ENCODE measurements around the gene ZSWIM1.

Gene ZSWIM1

GRCh38 chr20:45841407-45842129 lies 39.5 kb upstream of the ZSWIM1 start:
- H3K27ac ChIP-seq (ENCODE audit: low read length), result no peak overlapping the region
- no peak for DNase-seq
- H3K27me3 ChIP-seq (replicated peaks; ENCODE audit: insufficient read depth, low read length), result no peaks in the 10 kb centered on the region
- no peaks in the 10 kb centered on the region for H4K20me1 ChIP-seq (ENCODE audit: insufficient read depth, low read length)
- no peak overlapping the region for H3K9ac ChIP-seq (ENCODE audit: low read length)
- no peak overlapping the region for H3K4me2 ChIP-seq (ENCODE audit: low read depth, low read length)
- no peaks in the 10 kb centered on the region for H3K4me1 ChIP-seq (ENCODE audit: low read length)
- H3F3A ChIP-seq (ENCODE audit: insufficient read depth, low read length), result no peaks in the 10 kb centered on the region
- no peaks in the 10 kb centered on the region for H3K79me2 ChIP-seq (ENCODE audit: low read length)
- H2AFZ ChIP-seq (ENCODE audit: low read length), result no peak overlapping the region
- no peak for TF ChIP-seq EZH2 (optimal IDR thresholded peaks at IDR 0.05; ENCODE audit: low read depth, low read length)
- TF ChIP-seq CTCF (IDR thresholded peaks at IDR 0.05; ENCODE audit: low read length), result no peak
- no peak for TF ChIP-seq EZH2phosphoT487 (IDR thresholded peaks at IDR 0.05; ENCODE audit: low read length)
- H3K4me3 ChIP-seq (ENCODE audit: low read length), result no peak overlapping the region
- H3K9me2 ChIP-seq (replicated peaks; ENCODE audit: insufficient read depth, low read length), result no peaks in the 10 kb centered on the region
- H3K9me3 ChIP-seq (replicated peaks; ENCODE audit: insufficient read depth, low read length), result no peaks in the 10 kb centered on the region
- no peaks in the 10 kb centered on the region for H3K36me3 ChIP-seq (replicated peaks; ENCODE audit: insufficient read depth, low read length)

- H3K4me2 ChIP-seq (ENCODE audit: low read depth, low read length), result no peak overlapping the region
Observed at GRCh38 chr20:45842169-45842812, 38.7 kb upstream of the ZSWIM1 start.

GRCh38 chr20:45843506-45843905 lies 37.5 kb upstream of the ZSWIM1 start:
- Histone ChIP-seq H3F3A (ENCODE audit: insufficient read depth, low read length) (no peaks in the 10 kb centered on the region), H3K4me2 (ENCODE audit: low read depth, low read length) (no peak overlapping the region), H2AFZ (ENCODE audit: low read length) (no peak overlapping the region), H3K27ac (ENCODE audit: low read length) (no peak overlapping the region), H3K4me1 (ENCODE audit: low read length) (no peaks in the 10 kb centered on the region), H3K27me3 (replicated peaks; ENCODE audit: insufficient read depth, low read length) (no peaks in the 10 kb centered on the region), H3K79me2 (ENCODE audit: low read length) (no peaks in the 10 kb centered on the region), H3K36me3 (replicated peaks; ENCODE audit: insufficient read depth, low read length) (no peaks in the 10 kb centered on the region), H3K9ac (ENCODE audit: low read length) (no peak overlapping the region), H3K9me3 (replicated peaks; ENCODE audit: insufficient read depth, low read length) (no peaks in the 10 kb centered on the region), H3K4me3 (ENCODE audit: low read length) (no peak overlapping the region), H4K20me1 (ENCODE audit: insufficient read depth, low read length) (no peaks in the 10 kb centered on the region), H3K9me2 (replicated peaks; ENCODE audit: insufficient read depth, low read length) (no peaks in the 10 kb centered on the region)
- no peak for DNase-seq
- no peak for TF ChIP-seq CTCF (IDR thresholded peaks at IDR 0.05; ENCODE audit: low read length)

More at GRCh38 chr20:45842169-45842812, 38.7 kb upstream of the ZSWIM1 start:
- Histone ChIP-seq H2AFZ (ENCODE audit: low read length) (no peak overlapping the region), H3K79me2 (ENCODE audit: low read length) (no peaks in the 10 kb centered on the region), H3K4me1 (ENCODE audit: low read length) (no peaks in the 10 kb centered on the region), H3K9me3 (replicated peaks; ENCODE audit: insufficient read depth, low read length) (no peaks in the 10 kb centered on the region), H3K27ac (ENCODE audit: low read length) (no peak overlapping the region), H3F3A (ENCODE audit: insufficient read depth, low read length) (no peaks in the 10 kb centered on the region), H3K9me2 (replicated peaks; ENCODE audit: insufficient read depth, low read length) (no peaks in the 10 kb centered on the region), H3K36me3 (replicated peaks; ENCODE audit: insufficient read depth, low read length) (no peaks in the 10 kb centered on the region), H4K20me1 (ENCODE audit: insufficient read depth, low read length) (no peaks in the 10 kb centered on the region), H3K9ac (ENCODE audit: low read length) (no peak overlapping the region), H3K27me3 (replicated peaks; ENCODE audit: insufficient read depth, low read length) (no peaks in the 10 kb centered on the region), H3K4me3 (ENCODE audit: low read length) (no peak overlapping the region)
- no peak for DNase-seq
- TF ChIP-seq CTCF (IDR thresholded peaks at IDR 0.05; ENCODE audit: low read length) (no peak), EZH2 (optimal IDR thresholded peaks at IDR 0.05; ENCODE audit: low read depth, low read length) (no peak), EZH2phosphoT487 (IDR thresholded peaks at IDR 0.05; ENCODE audit: low read length) (no peak)
